Keratinocyte (primary cell): Measurements from ENCODE around the gene PVR. TPM values are rescaled to one million over a fixed set of nuclear protein-coding genes. Genes with fewer than 3 reads are reported as not detected.
"Not testable (repeated sequence)": the region's sequence is repeated elsewhere in the genome, so short reads cannot be mapped to it uniquely, and the experiment has no call there.

ENCODE experiments used
- DNase-seq: peaks from one replicate; pipeline ENCODE4 v3.0.0-alpha.2; 2011; ENCODE audit warnings: low read depth, missing footprints, low spot score
- FAIRE-seq: peaks from 2 replicates; lab custom pipeline; 2011; peaks lifted over from hg19 to GRCh38; lab: Jason Lieb, UNC
- H2AFZ ChIP-seq: 2 replicates; pipeline ENCODE4 v1.6.0; 2012; ENCODE audit warnings: low read length, control low read depth, inconsistent platforms; ENCODE audit not compliant: control insufficient read depth
- H3K27ac ChIP-seq: 2 replicates; pipeline ENCODE4 v1.5.1; 2011; ENCODE audit warnings: low read length; ENCODE audit not compliant: control insufficient read depth, insufficient read depth
- H3K27me3 ChIP-seq: 3 replicates; pipeline ENCODE4 v1.6.0; 2011; ENCODE audit warnings: low read length; ENCODE audit not compliant: control insufficient read depth, insufficient read depth; ENCODE audit errors: extremely low read depth
- H3K36me3 ChIP-seq, 2 experiments: 2 replicates in 1 of 2; 3 replicates in 1 of 2; pipeline ENCODE4 v1.5.1; 2011; ENCODE audit warnings: low read length in 2 of 2, mild to moderate bottlenecking in 1 of 2; ENCODE audit not compliant: control insufficient read depth in 2 of 2, insufficient read depth in 2 of 2; ENCODE audit errors: extremely low read depth in 1 of 2
- H3K4me1 ChIP-seq: 3 replicates; pipeline ENCODE4 v1.5.1; 2011; ENCODE audit warnings: low read length; ENCODE audit not compliant: control insufficient read depth, insufficient read depth; ENCODE audit errors: extremely low read depth
- H3K4me2 ChIP-seq: 3 replicates; pipeline ENCODE4 v1.6.0; 2011; ENCODE audit warnings: low read depth, low read length; ENCODE audit not compliant: control insufficient read depth, insufficient read depth; ENCODE audit errors: extremely low read depth
- H3K4me3 ChIP-seq, 3 experiments: fragments of 200-600 bp in 1 of 3; sonication (generic) in 1 of 3; 2 replicates in 2 of 3; 3 replicates in 1 of 3; pipeline ENCODE4 v1.5.1; 2011 to 2016; ENCODE audit warnings: low read length in 3 of 3, mild to moderate bottlenecking in 3 of 3, control low read depth in 2 of 3, inconsistent platforms in 1 of 3, low read depth in 1 of 3, mixed read lengths in 1 of 3, mixed run types in 1 of 3, moderate library complexity in 1 of 3; ENCODE audit not compliant: control insufficient read depth in 2 of 3, insufficient read depth in 2 of 3; ENCODE audit errors: extremely low read depth in 1 of 3
- H3K79me2 ChIP-seq: 2 replicates; pipeline ENCODE4 v1.6.0; 2012; ENCODE audit warnings: low read length; ENCODE audit not compliant: control insufficient read depth, insufficient read depth
- H3K9ac ChIP-seq: 3 replicates; pipeline ENCODE4 v1.6.0; 2011; ENCODE audit warnings: low read length; ENCODE audit not compliant: control insufficient read depth, insufficient read depth; ENCODE audit errors: extremely low read depth
- H3K9me1 ChIP-seq: 3 replicates; pipeline ENCODE4 v1.6.0; 2011; ENCODE audit warnings: low read length; ENCODE audit not compliant: control insufficient read depth, insufficient read depth; ENCODE audit errors: extremely low read depth
- H3K9me3 ChIP-seq: 2 replicates; pipeline ENCODE4 v1.5.1; 2012; ENCODE audit warnings: low read depth, low read length; ENCODE audit not compliant: control insufficient read depth
- H4K20me1 ChIP-seq: 3 replicates; pipeline ENCODE4 v1.6.0; 2011; ENCODE audit warnings: low read length; ENCODE audit not compliant: control insufficient read depth, insufficient read depth; ENCODE audit errors: extremely low read depth
- EZH2 ChIP-seq: IDR thresholded peaks from one replicate; pipeline ENCODE4 v1.6.1; 2012; ENCODE audit warnings: inconsistent platforms, mild to moderate bottlenecking, low read length, moderate library complexity
- dilution Hi-C: fragments of 300-500 bp; cut with MboI; formaldehyde crosslinking; loops from one replicate; pipeline ENCODE4 v1.7.0; 2020; ENCODE audit warnings: low sequenced_read_pairs; ENCODE audit not compliant: extremely low pct_ligation_motif_present
- polyA plus RNA-seq, 5 experiments: library from polyadenylated mRNA; depleted of rRNA in 3 of 5; stranded (reverse) in 3 of 5; stranded (forward) in 1 of 5; unstranded in 1 of 5; fragments of >200 nt; gene quantifications; 1 replicate in 1 of 5; 2 replicates in 3 of 5; 3 replicates in 1 of 5; pipeline versions ENCODE4 v1.2.1 to v1.2.3, GENCODE V29; 2011 to 2012; ENCODE audit warnings: missing spikeins in 2 of 5, low read depth in 1 of 5, low replicate concordance in 1 of 5
- TF ChIP-seq, protein P1 (sequence below), 3 experiments: IDR thresholded peaks in 1 of 3; conservative IDR thresholded peaks in 1 of 3; optimal IDR thresholded peaks in 1 of 3; 2 replicates in 2 of 3; 3 replicates in 1 of 3; pipeline versions ENCODE3 to v1.5.1; 2011; ENCODE audit warnings: low read length in 3 of 3, mild to moderate bottlenecking in 3 of 3, moderate library complexity in 2 of 3, control low read depth in 1 of 3, inconsistent platforms in 1 of 3; ENCODE audit not compliant: insufficient read depth in 2 of 3; ENCODE audit errors: extremely low read depth in 1 of 3

PVR gene
- polyA plus RNA-seq, 1 donor (not counting 4 experiments of a cell fraction or from before 2014, with no cell fraction given), result 48.1 TPM

DNA sequence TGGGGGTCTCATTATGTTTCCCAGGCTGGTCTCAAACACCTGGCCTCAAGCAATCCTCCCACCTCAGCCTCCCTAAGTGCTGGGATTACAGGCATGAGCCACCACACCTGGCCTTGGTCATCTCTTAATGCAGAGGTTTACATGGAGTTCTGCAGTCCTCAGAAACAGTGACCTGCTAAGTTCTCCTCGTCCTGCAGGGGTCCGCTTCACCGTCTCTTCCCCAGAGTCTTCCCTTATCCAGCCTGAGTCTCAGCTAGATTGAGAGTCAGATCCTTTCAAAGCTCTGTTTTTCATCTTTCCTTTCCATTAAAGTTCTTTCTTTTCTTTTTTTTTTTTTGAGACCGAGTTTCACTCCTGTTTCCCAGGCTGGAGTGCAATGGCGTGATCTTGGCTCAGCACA, 33.2 kb upstream of the PVR start:
- H3K27ac ChIP-seq, H3K9ac ChIP-seq, H3K9me1 ChIP-seq, H3K27me3 ChIP-seq, H3K9me3 ChIP-seq, H3K36me3 ChIP-seq, dilution Hi-C loops, H3K79me2 ChIP-seq, DNase-seq, FAIRE-seq, H2AFZ ChIP-seq, H3K4me2 ChIP-seq, H4K20me1 ChIP-seq, H3K4me3 ChIP-seq: not testable (repeated sequence)
- H3K4me1 ChIP-seq, result peaks cover 14% of the 10 kb centered on the region
- TF ChIP-seq, protein P1, sequence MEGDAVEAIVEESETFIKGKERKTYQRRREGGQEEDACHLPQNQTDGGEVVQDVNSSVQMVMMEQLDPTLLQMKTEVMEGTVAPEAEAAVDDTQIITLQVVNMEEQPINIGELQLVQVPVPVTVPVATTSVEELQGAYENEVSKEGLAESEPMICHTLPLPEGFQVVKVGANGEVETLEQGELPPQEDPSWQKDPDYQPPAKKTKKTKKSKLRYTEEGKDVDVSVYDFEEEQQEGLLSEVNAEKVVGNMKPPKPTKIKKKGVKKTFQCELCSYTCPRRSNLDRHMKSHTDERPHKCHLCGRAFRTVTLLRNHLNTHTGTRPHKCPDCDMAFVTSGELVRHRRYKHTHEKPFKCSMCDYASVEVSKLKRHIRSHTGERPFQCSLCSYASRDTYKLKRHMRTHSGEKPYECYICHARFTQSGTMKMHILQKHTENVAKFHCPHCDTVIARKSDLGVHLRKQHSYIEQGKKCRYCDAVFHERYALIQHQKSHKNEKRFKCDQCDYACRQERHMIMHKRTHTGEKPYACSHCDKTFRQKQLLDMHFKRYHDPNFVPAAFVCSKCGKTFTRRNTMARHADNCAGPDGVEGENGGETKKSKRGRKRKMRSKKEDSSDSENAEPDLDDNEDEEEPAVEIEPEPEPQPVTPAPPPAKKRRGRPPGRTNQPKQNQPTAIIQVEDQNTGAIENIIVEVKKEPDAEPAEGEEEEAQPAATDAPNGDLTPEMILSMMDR (optimal IDR thresholded peaks at IDR 0.05 in 1 of 3, IDR thresholded peaks at IDR 0.05 in 1 of 3, conservative IDR thresholded peaks at IDR 0.05 in 1 of 3; ENCODE audit: extremely low read depth in 1 of 3, insufficient read depth in 2 of 3, low read length in 3 of 3), result peak; percentile 4 to 43 (median 33)

DNA sequence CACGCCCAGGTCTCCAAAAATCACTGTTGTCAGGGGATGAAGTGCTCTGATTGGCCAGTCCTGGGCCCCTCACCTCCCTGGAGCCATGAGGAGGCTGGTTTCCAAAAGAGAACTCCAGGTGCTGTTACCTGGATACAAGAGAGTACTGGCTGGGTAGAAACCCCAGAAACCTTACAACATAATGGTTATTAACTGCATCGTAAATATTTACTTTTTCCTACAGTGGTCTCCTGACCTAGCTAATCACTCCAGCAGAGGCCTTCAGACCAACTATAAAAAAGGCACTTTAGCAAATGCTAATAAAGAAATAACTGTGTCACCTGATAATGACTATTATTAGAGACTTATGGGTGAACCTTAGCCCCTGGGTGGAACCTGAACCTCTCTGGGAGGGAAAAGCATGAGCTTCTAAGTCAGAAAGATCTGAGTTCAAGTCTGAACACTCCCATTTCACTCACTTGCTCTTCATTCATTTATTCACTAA, 31.9 kb upstream of the PVR start:
- H3K4me3 ChIP-seq, result no peak overlapping the region
- H3K9ac ChIP-seq, result no peak overlapping the region
- H3K27me3 ChIP-seq, result no peaks in the 10 kb centered on the region
- H2AFZ ChIP-seq, result no peak overlapping the region
- dilution Hi-C loops, result no loop called here
- no peaks in the 10 kb centered on the region for H3K9me1 ChIP-seq
- no peaks in the 10 kb centered on the region for H3K9me3 ChIP-seq
- FAIRE-seq, result no peak
- TF ChIP-seq EZH2, result no peak
- TF ChIP-seq, protein P1 (optimal IDR thresholded peaks at IDR 0.05 in 1 of 3, IDR thresholded peaks at IDR 0.05 in 1 of 3, conservative IDR thresholded peaks at IDR 0.05 in 1 of 3; ENCODE audit: extremely low read depth in 1 of 3, insufficient read depth in 2 of 3, low read length in 3 of 3), result no peak
- H3K36me3 ChIP-seq, result no peaks in the 10 kb centered on the region
- no peak overlapping the region for H3K4me2 ChIP-seq
- H3K4me1 ChIP-seq, result peaks cover 14% of the 10 kb centered on the region
- no peak overlapping the region for H3K27ac ChIP-seq
- H3K79me2 ChIP-seq, result no peaks in the 10 kb centered on the region
- no peaks in the 10 kb centered on the region for H4K20me1 ChIP-seq
- no peak for DNase-seq
